NT2/D1 (cell line): ENCODE measurements around the gene ZNF688.

Source experiments
- SUZ12 ChIP-seq: IDR thresholded peaks from 2 replicates; pipeline ENCODE4 v1.6.1; 2011; ENCODE audit not compliant: insufficient read length, insufficient read depth; ENCODE audit errors: extremely low read depth
- YY1 ChIP-seq: IDR thresholded peaks from 2 replicates; pipeline ENCODE4 v1.6.1; 2011; ENCODE audit not compliant: insufficient read length, insufficient read depth
- ZNF274 ChIP-seq: IDR thresholded peaks from 2 replicates; pipeline ENCODE4 v1.6.1; 2011; ENCODE audit warnings: mild to moderate bottlenecking, low read depth, low read length

GRCh38 chr16:30604316-30604947 is 32.9 kb upstream of the ZNF688 start:
- TF ChIP-seq ZNF274 (no peak), YY1 (no peak), SUZ12 (no peak)
